GM21825 (cell line): Measurements from ENCODE around the gene NEDD9.

ENCODE experiments used
- ATAC-seq: cut with Tn5 transposase; IDR thresholded peaks from one replicate; pipeline ENCODE4 v1.9.1; 2021; ENCODE audit warnings: mild to moderate bottlenecking, moderate library complexity; ENCODE audit not compliant: unreplicated experiment

NEDD9 gene

GRCh38 chr6:11203306-11204004, 29.0 kb downstream of the NEDD9 start:
- no peak for ATAC-seq

DNA sequence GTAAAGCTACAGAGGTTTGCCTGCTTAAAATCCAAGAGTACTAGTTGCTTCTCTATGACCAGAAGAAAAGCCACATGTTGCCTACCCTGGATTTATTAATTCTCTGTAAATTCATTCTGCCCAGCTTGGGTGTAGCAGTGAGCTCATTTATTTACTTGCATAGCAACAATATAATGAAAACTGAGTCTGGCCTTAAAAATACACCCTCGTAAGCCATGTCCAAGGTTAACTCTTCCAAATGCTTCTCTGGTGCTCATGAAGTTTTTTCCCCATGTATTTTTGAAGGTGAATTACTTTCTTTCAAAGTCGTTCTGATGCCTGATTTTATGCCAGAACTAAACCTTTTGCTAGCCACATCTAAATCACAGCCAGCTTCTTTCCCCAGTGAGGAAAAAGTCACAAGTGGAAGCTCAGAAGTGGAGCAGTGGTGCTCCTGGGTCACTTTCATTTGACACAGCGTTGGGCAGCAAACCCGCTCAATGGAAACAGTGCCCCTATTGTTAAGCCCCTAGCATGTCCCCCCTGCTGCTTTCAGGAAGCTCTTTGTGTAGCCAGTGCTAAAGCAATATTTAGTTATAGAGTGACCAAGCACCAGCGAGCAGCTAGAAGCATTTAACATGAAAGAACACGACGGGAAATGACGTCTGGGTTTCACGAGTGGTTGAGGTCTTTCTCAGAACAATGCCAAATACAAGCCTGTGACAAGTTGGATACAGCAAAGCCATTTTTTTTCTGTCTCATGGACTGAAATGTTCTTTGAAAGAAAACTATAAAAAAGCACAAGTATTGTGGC, 29.8 kb downstream of the NEDD9 start:
- ATAC-seq, result no peak

DNA sequence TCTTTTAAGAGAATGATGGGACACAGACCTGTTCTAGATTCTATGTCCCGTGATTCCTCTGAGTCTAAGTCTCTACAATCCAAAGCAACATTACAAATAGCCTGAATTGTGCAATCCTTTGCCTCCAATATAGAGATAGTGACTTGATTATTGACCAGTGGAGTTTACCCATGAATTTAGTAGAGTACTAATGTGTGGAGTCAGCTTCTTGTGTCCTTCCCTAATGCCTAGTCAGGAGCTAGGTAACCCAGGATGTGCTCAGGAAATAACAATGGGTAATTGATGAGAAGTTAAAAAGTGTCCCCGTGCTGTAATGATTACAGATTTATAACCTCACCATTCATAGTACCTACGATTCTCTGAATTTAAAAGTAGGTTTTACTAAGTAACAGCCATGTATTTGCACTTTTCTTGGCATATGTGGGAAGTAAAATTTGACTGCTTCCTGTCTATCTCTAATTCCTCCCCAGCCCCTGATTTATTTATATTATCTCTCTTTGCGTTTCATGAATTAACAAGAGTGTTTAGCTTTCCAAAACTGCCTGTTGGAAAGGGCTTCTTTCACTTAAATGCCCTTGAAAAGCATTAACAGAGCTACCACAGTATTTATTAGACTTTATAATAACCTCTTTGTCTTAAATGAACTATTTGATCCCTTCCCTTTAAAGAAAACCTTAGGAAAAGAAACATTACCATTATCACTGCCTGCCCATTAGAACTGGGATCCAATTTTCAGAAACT, 30.5 kb downstream of the NEDD9 start:
- ATAC-seq, result no peak

DNA sequence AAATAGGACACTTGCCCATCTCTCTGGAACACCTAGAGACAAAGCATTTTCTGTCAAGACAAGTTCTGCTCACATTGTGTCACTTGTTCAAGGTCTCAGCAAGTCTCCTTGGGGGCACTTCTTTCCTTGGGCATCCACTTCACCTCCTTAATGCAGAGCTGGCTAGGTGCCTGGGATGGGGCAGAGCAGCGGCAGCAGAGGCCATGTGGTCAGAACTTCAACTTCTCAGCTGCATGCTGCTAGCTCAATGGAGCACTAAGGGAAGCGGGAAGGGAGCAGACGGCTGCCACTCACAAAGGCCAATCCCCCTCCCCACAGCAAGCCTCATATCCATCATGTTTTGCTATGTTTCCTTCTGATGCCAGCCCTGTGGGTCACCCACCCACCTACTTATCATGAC, 31.5 kb downstream of the NEDD9 start:
- no peak for ATAC-seq

- no peak for ATAC-seq
These were observed 32.1 kb downstream of the NEDD9 start for GRCh38 chr6:11200356-11200755.

DNA sequence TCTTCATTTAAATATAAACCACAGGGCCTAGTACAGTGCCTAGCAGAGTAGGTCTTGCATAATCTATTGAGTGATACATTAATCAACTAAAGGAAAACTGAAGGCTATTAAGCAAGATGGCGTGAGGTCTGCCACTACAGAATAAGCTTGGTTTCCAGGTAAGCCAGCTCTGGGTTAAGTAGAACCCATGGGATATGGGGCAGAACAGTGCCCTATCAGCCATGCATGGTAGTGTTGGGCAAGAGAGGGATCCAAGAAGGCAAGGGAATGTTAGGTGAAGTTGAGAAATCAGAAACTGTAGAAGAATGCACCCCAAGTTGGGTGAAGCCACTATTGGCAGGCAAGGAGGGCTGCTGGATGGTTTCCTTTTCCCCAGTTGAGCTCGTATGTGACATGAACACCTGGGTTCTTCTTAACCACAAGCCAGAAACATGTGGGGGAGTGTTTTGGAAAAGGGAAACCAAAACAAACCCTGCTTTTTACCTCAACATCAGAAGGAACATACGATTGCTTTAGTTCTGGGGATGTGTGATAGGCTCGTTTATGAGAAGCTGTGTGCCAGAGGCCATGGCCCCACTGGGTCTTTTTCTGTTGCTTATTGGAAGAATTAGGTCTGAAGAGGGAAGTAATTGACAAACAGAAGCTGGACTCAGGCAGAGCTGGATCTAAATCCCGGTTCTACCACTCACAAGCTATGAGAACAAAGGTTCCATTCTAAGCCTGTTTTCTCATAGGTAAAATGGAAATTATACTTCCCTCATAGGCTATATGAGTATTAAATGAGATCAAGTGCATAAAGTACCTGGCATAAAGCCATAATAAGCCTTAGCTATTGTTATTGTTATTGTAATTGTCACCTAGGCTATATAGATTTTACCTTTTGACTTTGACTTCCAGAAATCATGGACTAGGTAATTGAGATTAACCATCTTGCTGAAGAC, 33.5 kb downstream of the NEDD9 start:
- ATAC-seq, result no peak

GRCh38 chr6:11197850-11198249, 34.6 kb downstream of the NEDD9 start:
- ATAC-seq, result no peak

- ATAC-seq, result no peak
These were observed 35.3 kb downstream of the NEDD9 start for GRCh38 chr6:11197175-11197536.

DNA sequence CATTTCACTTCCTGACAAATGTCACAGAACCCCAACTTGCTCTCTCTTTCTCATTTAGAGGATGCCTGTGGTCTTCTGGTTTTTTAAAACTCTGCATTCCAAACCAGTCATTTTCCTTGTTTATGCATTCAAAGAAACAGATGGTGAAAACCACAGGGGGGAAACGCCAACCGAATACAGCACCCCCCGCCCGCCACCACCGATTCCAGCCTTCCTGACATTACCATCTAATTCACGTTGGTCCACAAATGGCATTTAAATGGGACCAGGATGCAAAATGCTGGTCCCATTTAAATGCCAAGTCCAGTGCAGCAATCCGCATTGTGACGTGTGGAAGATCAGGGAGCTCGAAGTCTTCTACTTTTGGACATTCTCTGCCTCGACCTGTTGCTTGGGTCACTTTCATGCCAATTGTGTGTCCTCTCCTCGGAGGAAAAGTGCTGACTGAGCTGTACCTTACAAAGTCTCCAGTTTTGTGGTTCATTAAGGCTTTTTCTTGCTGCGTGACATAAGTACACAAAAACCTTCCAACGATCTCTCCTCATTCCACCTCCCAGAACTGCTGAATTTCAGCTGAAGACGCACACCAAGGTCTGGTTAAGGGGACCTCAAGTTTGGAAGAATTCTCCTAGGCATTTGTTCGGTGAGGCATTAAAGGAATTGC, 35.8 kb downstream of the NEDD9 start:
- ATAC-seq, result no peak

- ATAC-seq, result no peak
These were observed 37.9 kb downstream of the NEDD9 start for GRCh38 chr6:11194356-11195218.

GRCh38 chr6:11193434-11193833, 39.0 kb downstream of the NEDD9 start:
- no peak for ATAC-seq

GRCh38 chr6:11192167-11192566, 40.3 kb downstream of the NEDD9 start:
- no peak for ATAC-seq

GRCh38 chr6:11190625-11191245, 41.7 kb downstream of the NEDD9 start:
- ATAC-seq, result no peak

DNA sequence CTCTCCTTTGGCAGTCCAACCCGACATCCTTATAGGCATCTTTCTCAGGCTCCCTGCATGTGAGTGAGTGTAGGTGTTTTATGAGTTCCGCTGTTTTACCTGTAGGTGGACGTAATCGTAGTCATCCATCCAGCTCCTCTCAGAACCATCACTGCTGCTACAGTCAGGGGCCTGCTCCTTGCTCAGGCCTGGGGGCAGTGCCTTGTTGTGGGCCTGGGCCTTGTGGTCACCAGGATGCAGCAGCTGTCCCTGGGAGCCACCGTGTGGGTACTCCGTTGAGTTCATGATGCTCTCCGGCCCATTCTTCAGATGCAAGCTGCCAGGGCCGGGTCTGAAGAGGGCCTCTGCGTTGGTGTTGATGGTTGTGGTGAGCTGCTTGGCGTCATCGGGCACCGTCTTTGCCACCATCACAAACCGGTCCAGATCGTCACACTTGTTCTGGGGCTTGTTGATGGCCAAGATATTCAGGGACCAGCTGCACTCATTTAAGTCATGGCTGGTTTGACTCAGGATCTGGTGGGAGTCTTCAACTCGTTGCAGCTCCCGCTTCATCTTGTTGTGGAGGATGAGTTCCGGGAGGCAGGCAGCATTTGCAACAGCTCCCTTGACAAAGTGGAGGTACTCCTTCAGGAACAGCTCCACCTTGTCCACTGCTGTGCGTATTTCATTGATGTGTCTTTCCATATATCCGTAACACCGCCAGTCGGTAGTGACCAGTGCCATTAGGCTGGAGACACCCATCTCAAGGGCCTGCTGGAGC, 42.4 kb downstream of the NEDD9 start:
- ATAC-seq, result no peak

DNA sequence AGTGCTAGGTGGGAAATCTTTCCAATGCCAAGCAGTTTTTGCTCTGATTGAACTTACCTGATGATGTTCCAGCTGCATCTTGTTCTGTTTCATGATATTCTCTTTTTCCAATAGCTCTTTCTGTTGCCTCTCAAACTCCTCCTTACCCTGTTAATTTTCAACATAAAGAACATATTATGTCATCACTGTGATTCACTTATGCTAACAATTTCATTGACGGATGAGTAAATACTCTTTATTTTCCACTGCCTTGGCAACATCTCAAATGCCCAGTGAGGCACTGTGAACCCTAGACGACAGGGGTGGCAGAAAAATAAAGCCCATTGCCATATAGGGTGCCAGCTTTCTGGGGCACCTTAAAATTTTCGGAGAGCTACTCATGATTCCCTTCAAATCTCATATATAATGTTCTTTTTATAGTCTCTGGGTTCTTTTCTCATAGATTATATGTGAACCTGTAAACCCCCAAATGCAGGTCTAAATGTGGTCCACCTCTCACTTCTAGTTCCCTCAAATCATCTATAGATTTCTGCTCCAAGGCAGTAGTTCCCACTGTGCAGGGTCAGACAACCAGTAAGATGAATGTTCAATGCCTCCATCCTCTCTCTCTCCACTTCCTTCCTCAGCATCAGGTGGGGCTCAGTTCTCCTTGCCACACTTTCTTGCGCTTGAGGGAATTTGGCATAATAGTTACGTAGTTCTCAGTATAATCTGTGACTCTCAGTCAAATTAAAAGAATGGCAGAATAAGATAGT, 44.1 kb downstream of the NEDD9 start:
- no peak for ATAC-seq

DNA sequence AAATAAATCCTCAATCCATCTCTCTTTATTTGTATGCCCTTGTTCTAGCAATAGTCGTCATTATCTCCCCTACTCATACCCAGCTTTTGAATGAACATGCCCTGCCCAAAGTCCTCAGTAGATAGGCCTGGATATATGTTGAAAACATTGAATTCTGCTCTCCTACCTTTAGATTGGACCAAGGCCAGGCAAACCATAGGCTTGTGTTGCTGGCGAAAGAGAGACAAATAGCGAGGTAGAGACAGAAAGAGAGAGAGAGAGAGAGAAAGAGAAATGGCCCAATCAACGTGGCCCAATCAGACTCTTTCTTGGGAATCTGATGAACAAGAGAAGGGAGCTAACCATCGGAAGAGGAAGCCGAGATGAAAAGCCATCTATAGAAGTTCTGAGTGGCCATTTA, 45.2 kb downstream of the NEDD9 start:
- no peak for ATAC-seq

DNA sequence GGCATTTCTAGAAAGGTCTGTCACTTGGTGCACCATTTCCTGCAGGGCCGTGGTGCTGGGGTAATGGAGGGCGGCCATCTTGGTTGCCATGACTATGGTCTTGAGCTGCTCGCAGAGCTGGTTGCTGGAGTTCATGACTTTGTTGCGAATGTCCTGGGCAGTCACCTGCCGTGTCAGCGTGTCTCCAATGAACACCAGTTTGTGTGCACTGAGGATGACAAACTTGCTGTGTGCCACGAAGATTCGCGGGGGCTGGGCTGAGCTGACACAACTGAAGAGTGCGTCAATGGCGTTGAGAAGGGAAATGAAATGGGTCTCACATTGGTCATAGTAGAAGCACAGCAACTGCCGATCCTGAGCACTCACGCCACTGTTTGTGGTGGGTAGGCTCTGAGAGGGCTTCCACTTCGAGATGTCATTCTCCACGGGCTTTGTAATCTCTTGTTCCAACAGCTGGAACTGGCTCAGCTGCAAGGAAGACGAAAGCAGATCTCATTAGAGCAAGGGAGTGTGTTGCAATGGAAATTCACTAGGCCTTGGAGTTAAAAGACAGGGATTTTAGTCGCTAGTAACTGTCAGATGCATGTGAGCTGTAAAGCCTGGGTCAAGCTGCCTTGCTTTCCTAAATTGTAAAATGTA, 47.1 kb downstream of the NEDD9 start:
- ATAC-seq, result no peak
